Keratinocyte (primary cell): ENCODE measurements around the gene DUSP3.

ENCODE experiments used
- EZH2 ChIP-seq: IDR thresholded peaks from one replicate; pipeline ENCODE4 v1.6.1; 2012; ENCODE audit warnings: inconsistent platforms, mild to moderate bottlenecking, low read length, moderate library complexity
- TF ChIP-seq, protein P1 (sequence below), 3 experiments: IDR thresholded peaks in 1 of 3; conservative IDR thresholded peaks in 1 of 3; optimal IDR thresholded peaks in 1 of 3; 2 replicates in 2 of 3; 3 replicates in 1 of 3; pipeline versions ENCODE3 to v1.5.1; 2011; ENCODE audit warnings: low read length in 3 of 3, mild to moderate bottlenecking in 3 of 3, moderate library complexity in 2 of 3, control low read depth in 1 of 3, inconsistent platforms in 1 of 3; ENCODE audit not compliant: insufficient read depth in 2 of 3; ENCODE audit errors: extremely low read depth in 1 of 3

GRCh38 chr17:43755389-43755875, 23.3 kb downstream of the DUSP3 start:
- TF ChIP-seq, protein P1, sequence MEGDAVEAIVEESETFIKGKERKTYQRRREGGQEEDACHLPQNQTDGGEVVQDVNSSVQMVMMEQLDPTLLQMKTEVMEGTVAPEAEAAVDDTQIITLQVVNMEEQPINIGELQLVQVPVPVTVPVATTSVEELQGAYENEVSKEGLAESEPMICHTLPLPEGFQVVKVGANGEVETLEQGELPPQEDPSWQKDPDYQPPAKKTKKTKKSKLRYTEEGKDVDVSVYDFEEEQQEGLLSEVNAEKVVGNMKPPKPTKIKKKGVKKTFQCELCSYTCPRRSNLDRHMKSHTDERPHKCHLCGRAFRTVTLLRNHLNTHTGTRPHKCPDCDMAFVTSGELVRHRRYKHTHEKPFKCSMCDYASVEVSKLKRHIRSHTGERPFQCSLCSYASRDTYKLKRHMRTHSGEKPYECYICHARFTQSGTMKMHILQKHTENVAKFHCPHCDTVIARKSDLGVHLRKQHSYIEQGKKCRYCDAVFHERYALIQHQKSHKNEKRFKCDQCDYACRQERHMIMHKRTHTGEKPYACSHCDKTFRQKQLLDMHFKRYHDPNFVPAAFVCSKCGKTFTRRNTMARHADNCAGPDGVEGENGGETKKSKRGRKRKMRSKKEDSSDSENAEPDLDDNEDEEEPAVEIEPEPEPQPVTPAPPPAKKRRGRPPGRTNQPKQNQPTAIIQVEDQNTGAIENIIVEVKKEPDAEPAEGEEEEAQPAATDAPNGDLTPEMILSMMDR (optimal IDR thresholded peaks at IDR 0.05 in 1 of 3, IDR thresholded peaks at IDR 0.05 in 1 of 3, conservative IDR thresholded peaks at IDR 0.05 in 1 of 3; ENCODE audit: extremely low read depth in 1 of 3, insufficient read depth in 2 of 3, low read length in 3 of 3): peak in 1 of 3 experiments; percentile 22
- peak; percentile 31 for TF ChIP-seq EZH2
